Coronary artery (tissue), 2 donors: ENCODE measurements around the gene BNC2.

ENCODE experiments used
- DNase-seq: peaks from one replicate; pipeline ENCODE4 v3.0.0-alpha.2; 2017; ENCODE audit warnings: low spot score
- H3K27ac ChIP-seq, 2 donors: fragments of 200-600 bp; sonication (generic); one replicate each; pipeline ENCODE4 v1.5.1; 2016 to 2019
- H3K4me3 ChIP-seq: fragments of 200-600 bp; sonication (generic); 2 replicates; pipeline ENCODE4 v1.5.1; 2016; ENCODE audit warnings: mild to moderate bottlenecking, moderate library complexity
- CTCF ChIP-seq: fragments of 200-600 bp; sonication (generic); IDR thresholded peaks from one replicate; pipeline ENCODE4 v1.5.1; 2019; ENCODE audit warnings: antibody characterized with exemption

BNC2 gene

GRCh38 chr9:16612627-16613026 lies 257.8 kb downstream of the BNC2 start:
- DNase-seq, result no peak
- no peak for TF ChIP-seq CTCF
- no peak overlapping the region for H3K27ac ChIP-seq
- no peak overlapping the region for H3K4me3 ChIP-seq

- no peak for DNase-seq
- no peak for TF ChIP-seq CTCF
- no peak overlapping the region for H3K4me3 ChIP-seq
- no peak overlapping the region for H3K27ac ChIP-seq
These were observed 258.5 kb downstream of the BNC2 start for GRCh38 chr9:16611983-16612382.

- Histone ChIP-seq H3K4me3 (no peak overlapping the region), H3K27ac (no peak overlapping the region)
- no peak for TF ChIP-seq CTCF
- DNase-seq, result no peak
These were observed 259.5 kb downstream of the BNC2 start for GRCh38 chr9:16611001-16611400.

DNA sequence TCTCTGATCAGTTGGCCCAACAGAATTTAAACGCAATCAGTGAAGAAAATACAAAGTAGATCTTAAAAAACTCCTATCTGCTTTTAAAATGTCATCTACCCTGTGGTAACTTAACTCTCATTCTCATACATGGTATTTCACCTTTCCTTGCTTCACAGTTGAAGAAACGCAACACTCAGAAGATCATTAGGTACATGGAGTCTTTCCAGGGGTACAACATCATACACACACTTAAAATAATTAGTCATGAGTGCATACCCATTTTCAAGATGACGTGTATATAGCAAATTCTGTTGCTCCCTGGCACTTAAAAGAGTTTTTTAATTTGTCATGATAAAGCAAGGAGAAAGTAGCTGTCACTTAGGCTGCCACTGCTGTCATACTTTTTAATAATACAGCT lies 259.9 kb downstream of the BNC2 start:
- Histone ChIP-seq H3K27ac (no peak overlapping the region), H3K4me3 (no peak overlapping the region)
- DNase-seq, result no peak
- TF ChIP-seq CTCF, result no peak

DNA sequence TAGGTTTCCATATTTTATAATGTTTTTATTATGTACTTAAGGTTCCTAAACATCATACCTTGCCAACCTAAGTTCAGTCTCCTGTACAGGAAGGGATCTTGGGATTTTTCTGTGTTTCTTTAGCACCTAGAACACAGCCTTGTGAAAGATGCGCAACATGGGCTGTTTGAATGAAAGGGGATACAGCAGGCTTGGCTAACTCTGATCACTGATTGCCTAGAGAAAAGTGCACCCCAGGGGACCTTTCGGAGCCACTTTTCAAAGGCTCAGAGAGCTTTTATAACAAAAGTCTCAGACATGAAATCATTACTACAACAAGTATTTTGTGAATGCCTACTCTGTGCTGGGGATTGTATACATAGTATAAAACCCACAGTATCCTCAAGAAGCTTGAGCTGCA lies 261.6 kb downstream of the BNC2 start:
- no peak for DNase-seq
- no peak overlapping the region for H3K4me3 ChIP-seq

DNA sequence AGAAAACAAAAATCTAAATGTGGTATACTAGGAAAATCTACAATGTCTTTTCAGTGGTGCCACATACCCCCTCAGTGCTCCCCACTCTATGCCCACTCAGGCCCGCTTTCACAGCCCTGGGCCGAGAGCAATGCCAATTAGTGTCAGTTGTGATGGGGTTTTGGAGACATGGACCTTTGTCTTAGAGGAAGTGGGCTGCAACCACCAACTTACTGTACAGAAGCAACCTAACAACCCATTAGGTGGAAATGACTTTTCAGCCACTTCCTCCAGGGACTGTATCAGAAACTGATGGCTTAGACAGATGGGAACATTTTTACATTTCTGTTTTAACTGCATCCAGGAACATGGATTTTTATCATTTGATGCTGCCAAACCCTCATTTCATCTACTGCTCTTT lies 268.0 kb downstream of the BNC2 start:
- no peak for TF ChIP-seq CTCF
- no peak overlapping the region for H3K27ac ChIP-seq
- no peak overlapping the region for H3K4me3 ChIP-seq
- no peak for DNase-seq

More for the DNA sequence above, 261.6 kb downstream of the BNC2 start:
- no peak overlapping the region for H3K27ac ChIP-seq
- no peak for TF ChIP-seq CTCF

DNA sequence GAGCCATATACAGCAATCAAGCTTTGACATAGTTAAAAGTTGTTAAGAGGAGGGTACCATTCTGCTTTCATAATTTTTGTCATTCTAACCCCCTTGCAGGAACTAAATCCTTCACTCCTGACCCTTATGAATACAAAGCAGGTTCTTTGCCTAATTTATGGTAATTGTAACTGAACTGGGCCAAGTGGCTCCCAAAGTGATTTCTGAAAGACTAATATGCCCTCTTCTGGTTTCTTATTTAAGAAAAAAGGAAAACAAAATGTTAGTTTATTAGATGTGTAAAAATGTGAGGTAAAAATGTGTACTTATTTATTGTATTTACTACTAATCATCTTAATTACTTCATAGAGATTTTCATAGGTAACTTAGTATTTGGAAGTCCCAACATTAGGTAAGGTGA lies 268.5 kb downstream of the BNC2 start:
- H3K4me3 ChIP-seq, result no peak overlapping the region
- no peak for DNase-seq
- TF ChIP-seq CTCF, result no peak
- H3K27ac ChIP-seq, result no peak overlapping the region
